H1 (cell line): Measurements from ENCODE around the gene NR1I3. TPM values are rescaled to one million over a fixed set of nuclear protein-coding genes. Genes with fewer than 3 reads are reported as not detected.

Experiments
- CTBP2 ChIP-seq: IDR thresholded peaks from 2 replicates; pipeline ENCODE4 v1.7.0; 2011; ENCODE audit warnings: borderline replicate concordance, mild to moderate bottlenecking, moderate library complexity, mixed read lengths, low read length; ENCODE audit not compliant: insufficient read depth, insufficient read length
- RNF2 ChIP-seq: fragments of 200-900, 300-1000 bp; sonication (generic); IDR thresholded peaks from 2 replicates; pipeline ENCODE4 v1.7.1; 2016; ENCODE audit warnings: borderline replicate concordance, low read depth, mild to moderate bottlenecking, antibody characterized with exemption, low read length; ENCODE audit not compliant: poor library complexity, severe bottlenecking; ENCODE audit errors: missing control alignments
- TCF12 ChIP-seq: IDR thresholded peaks from 2 replicates; pipeline ENCODE4 v1.6.1; 2011; ENCODE audit warnings: low read depth, mild to moderate bottlenecking, low read length
- polyA plus RNA-seq, 7 experiments: library from polyadenylated mRNA; depleted of rRNA in 3 of 7; stranded (reverse) in 5 of 7; unstranded in 2 of 7; fragments of >200 nt in 5 of 7; fragments of 200-250 nt in 2 of 7; gene quantifications; 1 replicate in 5 of 7; 2 replicates in 1 of 7; 4 replicates in 1 of 7; pipeline versions ENCODE4 v1.2.1 to v1.2.3, GENCODE V29; 2011 to 2013; ENCODE audit warnings: missing spikeins in 2 of 7, mixed read lengths in 2 of 7
- total RNA-seq: library from RNA; stranded (reverse); fragmentation: NEBNext Ultra II Directional; extraction: Animal tissue kit (Norgen Biotek cat#: 25700); gene quantifications from 2 replicates; pipeline ENCODE4 v1.2.1, GENCODE V29; 2021
- TF ChIP-seq, protein P1 (sequence below): IDR thresholded peaks from 2 replicates; pipeline ENCODE4 v1.6.1; 2012; ENCODE audit warnings: low read length, inconsistent platforms

The NR1I3 gene
- total and polyA plus RNA-seq, 2 of the 8 experiments (the other 6 are each of a cell fraction or from before 2014, with no cell fraction given) = not detected

DNA sequence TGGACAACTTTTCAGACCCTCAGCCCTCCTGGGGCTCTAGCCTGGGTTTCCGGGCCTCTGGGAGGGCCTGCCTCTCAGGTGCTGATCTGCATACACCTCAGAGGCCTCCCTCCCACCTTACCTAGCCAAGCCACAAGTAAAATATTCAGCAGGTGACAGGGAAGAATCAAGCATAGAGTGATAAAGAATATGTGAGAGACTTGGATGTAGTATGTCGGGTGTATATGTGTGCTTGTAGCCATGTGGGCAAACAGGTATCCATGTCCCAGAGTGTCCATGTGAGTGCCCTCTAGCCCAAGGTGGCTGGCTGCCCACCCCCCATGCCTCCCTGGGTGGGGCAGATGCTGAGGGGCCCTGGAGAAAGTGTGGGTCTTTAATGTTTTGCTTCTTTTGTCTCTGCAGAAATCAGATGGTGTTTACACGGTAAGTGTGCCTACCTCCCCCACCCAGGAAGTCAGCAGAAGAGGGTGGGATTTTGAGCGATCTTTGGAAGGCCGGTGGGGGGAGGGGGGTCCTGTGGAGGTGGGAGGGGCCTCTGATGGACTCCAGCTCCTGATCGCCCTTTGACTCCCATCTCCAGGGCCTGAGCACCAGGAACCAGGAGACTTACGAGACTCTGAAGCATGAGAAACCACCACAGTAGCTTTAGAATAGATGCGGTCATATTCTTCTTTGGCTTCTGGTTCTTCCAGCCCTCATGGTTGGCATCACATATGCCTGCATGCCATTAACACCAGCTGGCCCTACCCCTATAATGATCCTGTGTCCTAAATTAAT lies 19.5 kb downstream of the NR1I3 start (continued):
- TF ChIP-seq RNF2 (no peak), TCF12 (no peak), CTBP2 (no peak)
- TF ChIP-seq, protein P1, sequence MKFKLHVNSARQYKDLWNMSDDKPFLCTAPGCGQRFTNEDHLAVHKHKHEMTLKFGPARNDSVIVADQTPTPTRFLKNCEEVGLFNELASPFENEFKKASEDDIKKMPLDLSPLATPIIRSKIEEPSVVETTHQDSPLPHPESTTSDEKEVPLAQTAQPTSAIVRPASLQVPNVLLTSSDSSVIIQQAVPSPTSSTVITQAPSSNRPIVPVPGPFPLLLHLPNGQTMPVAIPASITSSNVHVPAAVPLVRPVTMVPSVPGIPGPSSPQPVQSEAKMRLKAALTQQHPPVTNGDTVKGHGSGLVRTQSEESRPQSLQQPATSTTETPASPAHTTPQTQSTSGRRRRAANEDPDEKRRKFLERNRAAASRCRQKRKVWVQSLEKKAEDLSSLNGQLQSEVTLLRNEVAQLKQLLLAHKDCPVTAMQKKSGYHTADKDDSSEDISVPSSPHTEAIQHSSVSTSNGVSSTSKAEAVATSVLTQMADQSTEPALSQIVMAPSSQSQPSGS = no peak
